Measurements from ENCODE around the gene CD52. TPM values are rescaled to one million over a fixed set of nuclear protein-coding genes. Genes with fewer than 3 reads are reported as not detected.

CD52 gene
- total and polyA plus RNA-seq, 2 donors: 3.3 to 17.0 TPM

- no peak for DNase-seq (ENCODE audit: extremely low spot score)
- H3K4me1 ChIP-seq (ENCODE audit: insufficient read depth): no peaks in the 10 kb centered on the region
- H3K4me3 ChIP-seq (ENCODE audit: low read depth, low read length): no peak overlapping the region
- whole genome bisulfite sequencing: 87% methylated on average over 9 of the region's 9 CpGs
- H3K27ac ChIP-seq (ENCODE audit: low read depth): no peak overlapping the region
- no peaks in the 10 kb centered on the region for H3K36me3 ChIP-seq (ENCODE audit: insufficient read depth)
Measured at GRCh38 chr1:26354972-26355371, 37.2 kb downstream of the CD52 start.

- Histone ChIP-seq H3K4me3 (ENCODE audit: low read depth, low read length) (no peak overlapping the region), H3K4me1 (ENCODE audit: insufficient read depth) (no peaks in the 10 kb centered on the region), H3K36me3 (ENCODE audit: insufficient read depth) (no peaks in the 10 kb centered on the region), H3K27ac (ENCODE audit: low read depth) (no peak overlapping the region)
- WGBS: 84% methylated on average over 5 of the region's 5 CpGs
- DNase-seq (ENCODE audit: extremely low spot score): no peak
Measured at GRCh38 chr1:26356106-26356505, 38.3 kb downstream of the CD52 start.

- Histone ChIP-seq H3K27ac (ENCODE audit: low read depth) (no peak overlapping the region), H3K4me1 (ENCODE audit: insufficient read depth) (no peaks in the 10 kb centered on the region), H3K4me3 (ENCODE audit: low read depth, low read length) (no peak overlapping the region), H3K36me3 (ENCODE audit: insufficient read depth) (no peaks in the 10 kb centered on the region)
- WGBS: 56% methylated on average over 10 of the region's 10 CpGs
- no peak for DNase-seq (ENCODE audit: extremely low spot score)
Measured at GRCh38 chr1:26357121-26357602, 39.4 kb downstream of the CD52 start.

- H3K4me1 ChIP-seq (ENCODE audit: insufficient read depth): no peaks in the 10 kb centered on the region
- H3K27ac ChIP-seq (ENCODE audit: low read depth): no peak overlapping the region
- no peaks in the 10 kb centered on the region for H3K36me3 ChIP-seq (ENCODE audit: insufficient read depth)
- WGBS: 47% methylated on average over 15 of the region's 15 CpGs
- no peak for DNase-seq (ENCODE audit: extremely low spot score)
- H3K4me3 ChIP-seq (ENCODE audit: low read depth, low read length): no peak overlapping the region
Measured at GRCh38 chr1:26358411-26359384, 40.9 kb downstream of the CD52 start.

GRCh38 chr1:26359981-26360806 lies 42.4 kb downstream of the CD52 start:
- H3K4me3 ChIP-seq (ENCODE audit: low read depth, low read length): peak overlapping the region; percentile 27
- DNase-seq (ENCODE audit: extremely low spot score): no peak
- 3% methylated on average over 67 of the region's 67 CpGs for WGBS

GRCh38 chr1:26360807-26361604 lies 43.2 kb downstream of the CD52 start:
- Histone ChIP-seq H3K36me3 (ENCODE audit: insufficient read depth) (no peaks in the 10 kb centered on the region), H3K4me3 (ENCODE audit: low read depth, low read length) (peak overlapping the region; percentile 27), H3K4me1 (ENCODE audit: insufficient read depth) (no peaks in the 10 kb centered on the region), H3K27ac (ENCODE audit: low read depth) (no peak overlapping the region)
- 55% methylated on average over 27 of the region's 27 CpGs for WGBS
- no peak for DNase-seq (ENCODE audit: extremely low spot score)

More at GRCh38 chr1:26359981-26360806, 42.4 kb downstream of the CD52 start:
- H3K36me3 ChIP-seq (ENCODE audit: insufficient read depth): no peaks in the 10 kb centered on the region
- no peak overlapping the region for H3K27ac ChIP-seq (ENCODE audit: low read depth)
- H3K4me1 ChIP-seq (ENCODE audit: insufficient read depth): no peaks in the 10 kb centered on the region

- no peaks in the 10 kb centered on the region for H3K36me3 ChIP-seq (ENCODE audit: insufficient read depth)
- H3K27ac ChIP-seq (ENCODE audit: low read depth): no peak overlapping the region
- 89% methylated on average over 12 of the region's 12 CpGs for WGBS
- DNase-seq (ENCODE audit: extremely low spot score): no peak
- no peak overlapping the region for H3K4me3 ChIP-seq (ENCODE audit: low read depth, low read length)
- H3K4me1 ChIP-seq (ENCODE audit: insufficient read depth): no peaks in the 10 kb centered on the region
Measured at GRCh38 chr1:26361605-26362122, 43.9 kb downstream of the CD52 start.

GRCh38 chr1:26362331-26362730 lies 44.6 kb downstream of the CD52 start:
- 89% methylated on average over 3 of the region's 3 CpGs for WGBS

GRCh38 chr1:26363549-26364448 lies 46.0 kb downstream of the CD52 start:
- Histone ChIP-seq H3K36me3 (ENCODE audit: insufficient read depth) (no peaks in the 10 kb centered on the region), H3K4me1 (ENCODE audit: insufficient read depth) (no peaks in the 10 kb centered on the region), H3K27ac (ENCODE audit: low read depth) (no peak overlapping the region), H3K4me3 (ENCODE audit: low read depth, low read length) (no peak overlapping the region)
- WGBS: 32% methylated on average over 26 of the region's 26 CpGs
- DNase-seq (ENCODE audit: extremely low spot score): no peak

More at GRCh38 chr1:26362331-26362730, 44.6 kb downstream of the CD52 start:
- no peak overlapping the region for H3K27ac ChIP-seq (ENCODE audit: low read depth)
- no peaks in the 10 kb centered on the region for H3K4me1 ChIP-seq (ENCODE audit: insufficient read depth)
- no peaks in the 10 kb centered on the region for H3K36me3 ChIP-seq (ENCODE audit: insufficient read depth)
- H3K4me3 ChIP-seq (ENCODE audit: low read depth, low read length): no peak overlapping the region
- no peak for DNase-seq (ENCODE audit: extremely low spot score)

- 44% methylated on average over 9 of the region's 9 CpGs for WGBS
- Histone ChIP-seq H3K27ac (ENCODE audit: low read depth) (no peak overlapping the region), H3K4me1 (ENCODE audit: insufficient read depth) (no peaks in the 10 kb centered on the region), H3K36me3 (ENCODE audit: insufficient read depth) (no peaks in the 10 kb centered on the region), H3K4me3 (ENCODE audit: low read depth, low read length) (no peak overlapping the region)
- no peak for DNase-seq (ENCODE audit: extremely low spot score)
Measured at GRCh38 chr1:26364956-26365355, 47.2 kb downstream of the CD52 start.

- H3K4me3 ChIP-seq (ENCODE audit: low read depth, low read length): no peak overlapping the region
- WGBS: 85% methylated on average over 6 of the region's 6 CpGs
- no peak for DNase-seq (ENCODE audit: extremely low spot score)
- no peaks in the 10 kb centered on the region for H3K4me1 ChIP-seq (ENCODE audit: insufficient read depth)
- no peak overlapping the region for H3K27ac ChIP-seq (ENCODE audit: low read depth)
- no peaks in the 10 kb centered on the region for H3K36me3 ChIP-seq (ENCODE audit: insufficient read depth)
Measured at GRCh38 chr1:26367441-26367840, 49.7 kb downstream of the CD52 start.

GRCh38 chr1:26368006-26368405 lies 50.2 kb downstream of the CD52 start:
- no peaks in the 10 kb centered on the region for H3K36me3 ChIP-seq (ENCODE audit: insufficient read depth)
- no peak for DNase-seq (ENCODE audit: extremely low spot score)
- WGBS: 66% methylated on average over 4 of the region's 4 CpGs
- no peak overlapping the region for H3K4me3 ChIP-seq (ENCODE audit: low read depth, low read length)
- no peak overlapping the region for H3K27ac ChIP-seq (ENCODE audit: low read depth)
- H3K4me1 ChIP-seq (ENCODE audit: insufficient read depth): no peaks in the 10 kb centered on the region
